HL-60 (cell line): ENCODE measurements around the gene CASQ2.

Source experiments
- DNase-seq, 2 experiments: peaks; one replicate each; pipeline ENCODE4 v3.0.0-alpha.2; 2010 to 2020; ENCODE audit warnings: low read depth in 1 of 2, low spot score in 1 of 2
- H3K27ac ChIP-seq: fragments of 250-450 bp; sonication (Bioruptor Pico); replicated peaks from 2 replicates; pipeline ENCODE4 v1.5.1; 2020; ENCODE audit warnings: mild to moderate bottlenecking, moderate library complexity
- H3K27me3 ChIP-seq: fragments of 250-450 bp; sonication (Bioruptor Pico); 2 replicates; pipeline ENCODE4 v1.5.1; 2021; ENCODE audit warnings: mild to moderate bottlenecking, moderate library complexity; ENCODE audit not compliant: insufficient read depth, poor library complexity, severe bottlenecking
- H3K4me3 ChIP-seq: replicated peaks from 2 replicates; pipeline ENCODE4 v1.5.1; 2011; ENCODE audit warnings: mild to moderate bottlenecking, control low read depth, low read length; ENCODE audit not compliant: insufficient read depth
- GABPA ChIP-seq: IDR thresholded peaks from 2 replicates; pipeline ENCODE4 v1.6.1; 2012; ENCODE audit warnings: low read depth
- POLR2AphosphoS5 ChIP-seq: IDR thresholded peaks from 2 replicates; pipeline ENCODE4 v1.6.1; 2012; ENCODE audit warnings: low read depth
- SPI1 ChIP-seq: IDR thresholded peaks from 2 replicates; pipeline ENCODE4 v1.6.1; 2012; ENCODE audit warnings: low read depth, mild to moderate bottlenecking, borderline replicate concordance
- TF ChIP-seq, protein P1 (sequence below): IDR thresholded peaks from 2 replicates; pipeline ENCODE4 v1.6.1; 2012; ENCODE audit warnings: low read depth; ENCODE audit not compliant: insufficient replicate concordance
- TF ChIP-seq, protein P2 (sequence below): IDR thresholded peaks from one replicate; pipeline ENCODE4 v1.5.1; 2011; ENCODE audit warnings: low read length, control low read depth, inconsistent platforms; ENCODE audit not compliant: insufficient read depth

Gene CASQ2

DNA sequence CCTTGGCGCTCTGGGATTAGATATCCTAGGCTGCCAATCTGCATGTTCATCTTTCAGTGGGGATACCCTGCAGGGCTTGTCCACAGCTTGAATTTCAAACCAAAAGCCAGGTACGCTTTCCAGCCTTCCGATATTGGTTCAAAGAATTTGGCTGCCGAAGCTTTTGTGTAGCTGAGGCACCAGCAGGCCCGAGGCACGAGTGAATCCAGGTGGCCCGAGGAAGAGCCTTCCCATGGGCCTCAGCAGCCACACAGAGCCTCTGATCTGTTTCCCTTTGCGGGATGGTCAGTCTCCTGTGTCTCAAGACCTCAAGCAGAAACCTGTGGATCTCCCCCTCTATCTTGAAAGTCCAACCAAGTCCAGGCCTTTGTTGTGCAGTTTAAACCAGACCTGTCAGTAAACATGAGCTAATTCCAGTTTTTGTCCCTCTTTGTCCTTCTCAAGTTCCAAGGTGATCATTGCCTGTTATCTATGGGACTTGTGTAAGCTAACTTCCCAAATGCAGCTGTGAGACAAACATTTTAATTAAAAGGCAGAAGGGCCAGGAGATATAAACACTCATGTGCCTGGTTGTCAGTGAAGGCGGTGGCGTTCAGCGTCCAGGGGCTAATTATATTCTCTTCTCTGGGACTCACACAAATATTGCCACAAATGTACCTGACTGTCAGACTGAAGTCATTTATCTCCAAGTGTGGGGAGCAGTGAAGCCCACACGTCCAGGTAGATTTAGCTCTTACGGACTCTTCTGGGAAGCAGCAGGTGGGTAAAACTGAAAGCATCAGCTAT lies 96.1 kb downstream of the CASQ2 start:
- no peak overlapping the region for H3K4me3 ChIP-seq
- H3K27ac ChIP-seq: no peak overlapping the region
- no peaks in the 10 kb centered on the region for H3K27me3 ChIP-seq
- no peak for DNase-seq
- TF ChIP-seq, protein P1, sequence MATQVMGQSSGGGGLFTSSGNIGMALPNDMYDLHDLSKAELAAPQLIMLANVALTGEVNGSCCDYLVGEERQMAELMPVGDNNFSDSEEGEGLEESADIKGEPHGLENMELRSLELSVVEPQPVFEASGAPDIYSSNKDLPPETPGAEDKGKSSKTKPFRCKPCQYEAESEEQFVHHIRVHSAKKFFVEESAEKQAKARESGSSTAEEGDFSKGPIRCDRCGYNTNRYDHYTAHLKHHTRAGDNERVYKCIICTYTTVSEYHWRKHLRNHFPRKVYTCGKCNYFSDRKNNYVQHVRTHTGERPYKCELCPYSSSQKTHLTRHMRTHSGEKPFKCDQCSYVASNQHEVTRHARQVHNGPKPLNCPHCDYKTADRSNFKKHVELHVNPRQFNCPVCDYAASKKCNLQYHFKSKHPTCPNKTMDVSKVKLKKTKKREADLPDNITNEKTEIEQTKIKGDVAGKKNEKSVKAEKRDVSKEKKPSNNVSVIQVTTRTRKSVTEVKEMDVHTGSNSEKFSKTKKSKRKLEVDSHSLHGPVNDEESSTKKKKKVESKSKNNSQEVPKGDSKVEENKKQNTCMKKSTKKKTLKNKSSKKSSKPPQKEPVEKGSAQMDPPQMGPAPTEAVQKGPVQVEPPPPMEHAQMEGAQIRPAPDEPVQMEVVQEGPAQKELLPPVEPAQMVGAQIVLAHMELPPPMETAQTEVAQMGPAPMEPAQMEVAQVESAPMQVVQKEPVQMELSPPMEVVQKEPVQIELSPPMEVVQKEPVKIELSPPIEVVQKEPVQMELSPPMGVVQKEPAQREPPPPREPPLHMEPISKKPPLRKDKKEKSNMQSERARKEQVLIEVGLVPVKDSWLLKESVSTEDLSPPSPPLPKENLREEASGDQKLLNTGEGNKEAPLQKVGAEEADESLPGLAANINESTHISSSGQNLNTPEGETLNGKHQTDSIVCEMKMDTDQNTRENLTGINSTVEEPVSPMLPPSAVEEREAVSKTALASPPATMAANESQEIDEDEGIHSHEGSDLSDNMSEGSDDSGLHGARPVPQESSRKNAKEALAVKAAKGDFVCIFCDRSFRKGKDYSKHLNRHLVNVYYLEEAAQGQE: no peak
- TF ChIP-seq, protein P2, sequence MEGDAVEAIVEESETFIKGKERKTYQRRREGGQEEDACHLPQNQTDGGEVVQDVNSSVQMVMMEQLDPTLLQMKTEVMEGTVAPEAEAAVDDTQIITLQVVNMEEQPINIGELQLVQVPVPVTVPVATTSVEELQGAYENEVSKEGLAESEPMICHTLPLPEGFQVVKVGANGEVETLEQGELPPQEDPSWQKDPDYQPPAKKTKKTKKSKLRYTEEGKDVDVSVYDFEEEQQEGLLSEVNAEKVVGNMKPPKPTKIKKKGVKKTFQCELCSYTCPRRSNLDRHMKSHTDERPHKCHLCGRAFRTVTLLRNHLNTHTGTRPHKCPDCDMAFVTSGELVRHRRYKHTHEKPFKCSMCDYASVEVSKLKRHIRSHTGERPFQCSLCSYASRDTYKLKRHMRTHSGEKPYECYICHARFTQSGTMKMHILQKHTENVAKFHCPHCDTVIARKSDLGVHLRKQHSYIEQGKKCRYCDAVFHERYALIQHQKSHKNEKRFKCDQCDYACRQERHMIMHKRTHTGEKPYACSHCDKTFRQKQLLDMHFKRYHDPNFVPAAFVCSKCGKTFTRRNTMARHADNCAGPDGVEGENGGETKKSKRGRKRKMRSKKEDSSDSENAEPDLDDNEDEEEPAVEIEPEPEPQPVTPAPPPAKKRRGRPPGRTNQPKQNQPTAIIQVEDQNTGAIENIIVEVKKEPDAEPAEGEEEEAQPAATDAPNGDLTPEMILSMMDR: no peak

DNA sequence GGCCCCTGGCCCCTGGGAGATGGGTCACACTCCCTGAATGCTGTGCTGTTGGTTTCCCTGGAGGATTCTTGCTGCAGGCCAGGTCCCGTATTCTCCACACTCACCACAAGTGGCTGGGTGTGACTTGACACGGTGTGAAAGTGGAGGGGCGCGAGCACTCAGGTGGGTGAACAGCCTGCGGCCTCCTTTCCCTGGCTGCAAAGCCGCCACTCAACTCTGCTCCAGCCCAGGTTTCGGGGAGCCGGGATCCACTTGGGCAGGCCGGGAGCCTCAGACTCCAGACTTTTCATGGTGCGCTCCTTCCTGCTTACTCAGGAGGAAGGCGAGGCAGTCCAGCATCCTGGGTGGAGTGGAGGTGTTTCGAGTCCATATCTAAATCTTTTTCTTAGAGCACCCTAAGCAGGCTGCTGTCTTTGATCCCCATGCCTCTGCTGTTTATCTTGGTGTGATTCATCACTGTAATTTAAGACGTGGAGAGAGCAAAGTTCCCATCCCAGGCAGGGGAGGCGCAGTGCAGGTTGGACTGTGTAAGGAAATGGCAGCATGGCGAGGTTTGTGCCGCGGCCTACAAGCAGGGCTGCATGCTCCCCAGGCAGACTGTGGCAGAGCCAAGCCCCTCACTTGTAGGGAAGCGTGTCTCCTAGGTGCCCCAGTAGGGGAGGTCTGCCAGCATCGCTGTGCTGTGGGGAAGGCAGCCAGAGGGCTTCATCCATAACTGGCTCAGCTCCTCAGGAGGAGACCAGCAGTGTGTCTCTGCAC lies 97.2 kb downstream of the CASQ2 start:
- TF ChIP-seq, protein P2: no peak
- no peak for TF ChIP-seq GABPA
- H3K27ac ChIP-seq: no peak overlapping the region
- no peaks in the 10 kb centered on the region for H3K27me3 ChIP-seq
- no peak for DNase-seq
- H3K4me3 ChIP-seq: no peak overlapping the region

DNA sequence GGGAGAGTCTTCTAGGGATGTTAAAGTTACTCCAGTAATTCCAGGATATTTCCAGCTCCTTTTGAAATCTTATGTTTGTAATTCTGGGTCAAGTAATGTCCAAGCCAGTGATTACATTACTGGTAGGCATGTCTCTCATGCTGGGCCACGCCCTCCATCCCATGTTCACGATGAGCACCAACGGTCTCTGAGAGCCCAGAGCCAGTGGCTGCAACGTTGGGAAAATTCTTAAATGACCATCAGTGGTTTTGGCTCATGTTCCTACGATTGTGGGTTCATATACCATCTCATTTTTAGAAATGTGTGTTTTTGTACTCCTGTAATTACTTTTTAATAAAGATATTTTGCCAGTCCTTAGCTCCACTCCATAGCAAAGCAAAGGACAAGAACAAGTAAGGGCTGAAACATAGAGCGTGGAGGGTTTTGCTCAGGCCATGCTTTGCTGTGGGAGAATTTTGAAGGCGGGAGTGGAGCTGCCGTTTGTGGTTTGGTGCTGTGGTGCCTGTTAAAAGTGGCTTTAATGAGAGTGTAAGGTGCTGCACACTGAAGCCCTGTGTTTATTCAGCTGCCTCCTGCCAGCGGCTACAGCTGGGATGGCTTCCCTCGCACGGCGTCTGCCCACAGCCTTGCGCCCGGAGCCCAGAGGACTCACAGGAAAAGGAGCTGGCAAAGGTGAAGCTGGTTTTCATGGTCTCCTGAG lies 97.9 kb downstream of the CASQ2 start:
- H3K27me3 ChIP-seq: no peaks in the 10 kb centered on the region
- H3K27ac ChIP-seq: no peak overlapping the region
- DNase-seq: peak in 1 of 2 experiments; percentile 8
- TF ChIP-seq, protein P2: no peak
- TF ChIP-seq, protein P1: no peak
- TF ChIP-seq SPI1 (no peak), POLR2AphosphoS5 (no peak), GABPA (no peak)
- no peak overlapping the region for H3K4me3 ChIP-seq
